Measurements from ENCODE around the gene ABCA3.

DNA sequence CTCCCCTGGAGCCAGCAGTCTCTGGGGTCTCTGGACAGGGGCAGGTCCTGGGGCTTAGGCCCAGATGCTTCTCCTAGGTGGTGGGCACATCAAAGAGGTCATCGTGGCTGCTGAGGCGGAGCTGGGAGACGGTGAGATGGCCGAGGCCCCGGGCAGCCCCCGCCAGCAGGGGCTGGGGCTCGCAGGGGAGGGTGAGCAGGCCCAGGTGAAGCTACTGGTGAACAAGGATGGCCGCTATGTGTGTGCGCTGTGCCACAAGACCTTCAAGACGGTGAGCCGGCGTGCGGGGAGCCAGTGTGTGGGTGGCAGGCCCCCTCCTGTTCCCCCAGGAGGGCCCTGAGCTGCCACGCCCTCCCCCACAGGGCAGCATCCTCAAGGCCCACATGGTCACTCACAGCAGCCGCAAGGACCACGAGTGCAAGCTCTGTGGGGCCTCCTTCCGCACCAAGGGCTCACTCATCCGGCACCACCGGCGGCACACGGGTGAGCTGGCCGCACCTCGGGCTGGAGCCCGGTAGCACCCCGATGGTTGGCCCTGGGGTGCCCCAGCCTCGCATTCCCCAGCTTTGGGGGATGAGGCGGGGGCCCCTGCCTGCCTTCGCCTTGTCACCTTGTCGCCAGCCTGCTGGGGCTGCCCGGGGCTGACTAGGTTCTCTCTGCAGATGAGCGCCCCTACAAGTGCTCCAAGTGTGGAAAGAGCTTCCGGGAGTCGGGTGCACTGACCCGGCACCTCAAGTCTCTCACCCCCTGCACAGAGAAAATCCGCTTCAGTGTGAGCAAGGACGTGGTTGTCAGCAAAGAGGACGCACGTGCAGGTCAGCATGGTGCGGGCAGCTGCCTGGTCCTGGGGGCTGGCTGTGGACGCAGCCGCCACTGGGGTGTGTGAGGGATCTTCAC is 108.2 kb downstream of the ABCA3 start:
- TF ChIP-seq, protein P1, sequence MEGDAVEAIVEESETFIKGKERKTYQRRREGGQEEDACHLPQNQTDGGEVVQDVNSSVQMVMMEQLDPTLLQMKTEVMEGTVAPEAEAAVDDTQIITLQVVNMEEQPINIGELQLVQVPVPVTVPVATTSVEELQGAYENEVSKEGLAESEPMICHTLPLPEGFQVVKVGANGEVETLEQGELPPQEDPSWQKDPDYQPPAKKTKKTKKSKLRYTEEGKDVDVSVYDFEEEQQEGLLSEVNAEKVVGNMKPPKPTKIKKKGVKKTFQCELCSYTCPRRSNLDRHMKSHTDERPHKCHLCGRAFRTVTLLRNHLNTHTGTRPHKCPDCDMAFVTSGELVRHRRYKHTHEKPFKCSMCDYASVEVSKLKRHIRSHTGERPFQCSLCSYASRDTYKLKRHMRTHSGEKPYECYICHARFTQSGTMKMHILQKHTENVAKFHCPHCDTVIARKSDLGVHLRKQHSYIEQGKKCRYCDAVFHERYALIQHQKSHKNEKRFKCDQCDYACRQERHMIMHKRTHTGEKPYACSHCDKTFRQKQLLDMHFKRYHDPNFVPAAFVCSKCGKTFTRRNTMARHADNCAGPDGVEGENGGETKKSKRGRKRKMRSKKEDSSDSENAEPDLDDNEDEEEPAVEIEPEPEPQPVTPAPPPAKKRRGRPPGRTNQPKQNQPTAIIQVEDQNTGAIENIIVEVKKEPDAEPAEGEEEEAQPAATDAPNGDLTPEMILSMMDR (conservative IDR thresholded peaks at IDR 0.05; ENCODE audit: low read depth, low read length) = no peak
- TF ChIP-seq EZH2 (IDR thresholded peaks at IDR 0.05; ENCODE audit: borderline replicate concordance, low read depth, low read length, poor library complexity, severe bottlenecking) = no peak
